Spleen (tissue), 11 donors: ENCODE data around the gene STK39. TPM values are rescaled to one million over a fixed set of nuclear protein-coding genes. Genes with fewer than 3 reads are reported as not detected.

ENCODE experiments used
- DNase-seq: peaks from one replicate; pipeline ENCODE4 v3.0.0-alpha.2; 2020
- H3K27ac ChIP-seq, 8 donors: fragments of 200-600 bp; sonication (generic) in 7 of 8; 1 replicate in 4 of 8; 2 replicates in 4 of 8; pipeline versions ENCODE4 v1.5.0 to v1.8.0; 2016 to 2021; ENCODE audit warnings: inconsistent platforms in 4 of 8, mild to moderate bottlenecking in 4 of 8, moderate library complexity in 1 of 8
- H3K27me3 ChIP-seq, 7 donors: fragments of 200-600 bp; sonication (generic) in 6 of 7; replicated peaks in 1 of 7; 1 replicate in 4 of 7; 2 replicates in 3 of 7; pipeline versions ENCODE4 v1.5.0 to v1.8.0; 2016 to 2021; ENCODE audit warnings: inconsistent platforms in 3 of 7, mild to moderate bottlenecking in 1 of 7
- H3K36me3 ChIP-seq, 6 donors: fragments of 200-600 bp; sonication (generic) in 5 of 6; 1 replicate in 4 of 6; 2 replicates in 2 of 6; pipeline versions ENCODE4 v1.5.0 to v1.8.0; 2016 to 2021; ENCODE audit warnings: inconsistent platforms in 2 of 6
- H3K4me1 ChIP-seq, 6 donors: fragments of 200-600 bp; sonication (generic) in 5 of 6; 1 replicate in 3 of 6; 2 replicates in 3 of 6; pipeline versions ENCODE4 v1.5.0 to v1.8.0; 2016 to 2021; ENCODE audit warnings: inconsistent platforms in 3 of 6
- H3K4me3 ChIP-seq, 8 donors: fragments of 200-600 bp; sonication (generic) in 7 of 8; 1 replicate in 4 of 8; 2 replicates in 4 of 8; pipeline versions ENCODE4 v1.5.0 to v1.8.0; 2016 to 2021; ENCODE audit warnings: inconsistent platforms in 4 of 8, mild to moderate bottlenecking in 4 of 8, moderate library complexity in 2 of 8
- H3K9me3 ChIP-seq, 8 donors: fragments of 200-600 bp; sonication (generic) in 7 of 8; 1 replicate in 4 of 8; 2 replicates in 4 of 8; pipeline versions ENCODE4 v1.5.0 to v1.8.0; 2016 to 2021; ENCODE audit warnings: inconsistent platforms in 4 of 8
- CTCF ChIP-seq, 11 experiments: fragments of 200-600 bp in 7 of 11; fragments of 450-650 bp in 4 of 11; sonication (generic) in 4 of 11; IDR thresholded peaks in 8 of 11; conservative IDR thresholded peaks in 3 of 11; 1 replicate in 7 of 11; 2 replicates in 4 of 11; pipeline versions ENCODE4 v1.4.0 to v1.8.0; 2016 to 2021; ENCODE audit warnings: antibody characterized with exemption in 11 of 11, inconsistent platforms in 4 of 11, mild to moderate bottlenecking in 1 of 11
- POLR2A ChIP-seq, 3 donors: fragments of 450-650 bp; IDR thresholded peaks; one replicate each; pipeline ENCODE4 v1.5.1; 2017; ENCODE audit warnings: antibody characterized with exemption in 3 of 3, mild to moderate bottlenecking in 1 of 3
- POLR2AphosphoS5 ChIP-seq, 3 donors: sonication (generic); formaldehyde crosslinking; IDR thresholded peaks; one replicate each; pipeline ENCODE4 v1.5.1; 2017; ENCODE audit warnings: antibody characterized with exemption in 3 of 3
- WGBS, 5 donors: extraction: QIAGEN DNeasy Blood & Tissue Kit in 3 of 5; methylation state at CpG; one replicate each; pipeline versions ENCODE4 v1.1.5 to v1.1.7; 2013 to 2018; 5-methylcytosine and 5-hydroxymethylcytosine counted together
- intact Hi-C: fragments of 100-400 bp; cut with DNase I; formaldehyde crosslinking; loops from one replicate; pipeline ENCODE4 v1.15.0; 2023; ENCODE audit warnings: low total_unique reads
- polyA plus RNA-seq, 3 donors: library from polyadenylated mRNA; stranded (reverse); fragments of 200-250 nt; gene quantifications; one replicate each; pipeline ENCODE4 v1.2.1, GENCODE V29; 2013
- total RNA-seq, 7 donors: library from RNA; depleted of rRNA in 3 of 7; stranded (reverse); fragments of >200 nt in 3 of 7; fragmentation: NEBNext Ultra II Directional in 4 of 7; extraction: Animal tissue kit (Norgen Biotek cat#: 25700) in 4 of 7; gene quantifications; one replicate each; pipeline versions ENCODE4 v1.1.0 to v1.2.1, GENCODE V29; 2016 to 2021
- donor health status: healthy with polysubstance abuse.
- donor health status: DM: no; HTN: no; CAD: no; lungs with moderate emphysema.
- donor health status: DM: no; HTN: no; CAD: no.
- donor health status: Bipolar disorder and iron deficiency.
- donor health status: healthy.
- donor health status: DM: no; HTN: no; CAD: no.
- donor health status: DM: yes; HTN: yes; CAD: no.

The STK39 gene
- total and polyA plus RNA-seq, 10 donors = 8.6 to 17.8 (median 11.0) TPM

- intact Hi-C loops = no loop called here
These were observed 306.5 kb downstream of the STK39 start for GRCh38 chr2:167940734-167941507.

GRCh38 chr2:167940346-167940725, 307.1 kb downstream of the STK39 start:
- Histone ChIP-seq H3K9me3 (no peaks in the 10 kb centered on the region), H3K27ac (no peak overlapping the region), H3K4me3 (no peak overlapping the region), H3K36me3 (no peaks in the 10 kb centered on the region), H3K27me3 (peaks cover 0 to 10% (median 0%) of the 10 kb centered on the region in 7 donors), H3K4me1 (no peaks in the 10 kb centered on the region)
- DNase-seq = no peak
- intact Hi-C loops = no loop called here
- TF ChIP-seq CTCF (IDR thresholded peaks at IDR 0.05 in 8 of 11, conservative IDR thresholded peaks at IDR 0.05 in 3 of 11) = no peak
- TF ChIP-seq POLR2A (IDR thresholded peaks at IDR 0.05) = no peak
- no peak for TF ChIP-seq POLR2AphosphoS5 (IDR thresholded peaks at IDR 0.05)
- WGBS, 5 donors = 81 to 96% (median 89%) methylated on average over 3 of the region's 3 CpGs

More at GRCh38 chr2:167940734-167941507, 306.5 kb downstream of the STK39 start:
- WGBS, 5 donors = 90 to 95% (median 93%) methylated on average over 11 of the region's 11 CpGs
- DNase-seq = no peak
- Histone ChIP-seq H3K9me3 (no peaks in the 10 kb centered on the region), H3K4me1 (no peaks in the 10 kb centered on the region), H3K4me3 (no peak overlapping the region), H3K36me3 (no peaks in the 10 kb centered on the region), H3K27ac (no peak overlapping the region), H3K27me3 (peaks cover 0 to 10% (median 0%) of the 10 kb centered on the region in 7 donors)
- no peak for TF ChIP-seq POLR2A (IDR thresholded peaks at IDR 0.05)
- no peak for TF ChIP-seq POLR2AphosphoS5 (IDR thresholded peaks at IDR 0.05)
- TF ChIP-seq CTCF (IDR thresholded peaks at IDR 0.05 in 8 of 11, conservative IDR thresholded peaks at IDR 0.05 in 3 of 11) = no peak

- Histone ChIP-seq H3K4me1 (no peaks in the 10 kb centered on the region), H3K36me3 (no peaks in the 10 kb centered on the region), H3K27ac (no peak overlapping the region), H3K4me3 (no peak overlapping the region), H3K9me3 (no peaks in the 10 kb centered on the region), H3K27me3 (peaks cover 0 to 10% (median 0%) of the 10 kb centered on the region in 7 donors)
- no peak for DNase-seq
- TF ChIP-seq CTCF (IDR thresholded peaks at IDR 0.05 in 8 of 11, conservative IDR thresholded peaks at IDR 0.05 in 3 of 11) (no peak), POLR2A (IDR thresholded peaks at IDR 0.05) (no peak), POLR2AphosphoS5 (IDR thresholded peaks at IDR 0.05) (no peak)
- intact Hi-C loops = no loop called here
- 58 to 78% (median 74%) methylated on average over 5 of the region's 5 CpGs for WGBS, 5 donors
These were observed 307.7 kb downstream of the STK39 start for GRCh38 chr2:167939514-167940345.

- peaks cover 0 to 10% (median 0%) of the 10 kb centered on the region in 7 donors for H3K27me3 ChIP-seq
- H3K27ac ChIP-seq = no peak overlapping the region
- intact Hi-C loops = no loop called here
- no peaks in the 10 kb centered on the region for H3K4me1 ChIP-seq
- TF ChIP-seq POLR2A (IDR thresholded peaks at IDR 0.05) = no peak
- TF ChIP-seq POLR2AphosphoS5 (IDR thresholded peaks at IDR 0.05) = no peak
- no peak for TF ChIP-seq CTCF (IDR thresholded peaks at IDR 0.05 in 8 of 11, conservative IDR thresholded peaks at IDR 0.05 in 3 of 11)
- WGBS, 5 donors = 86 to 100% (median 95%) methylated on average over 1 of the region's 1 CpG
- H3K4me3 ChIP-seq = no peak overlapping the region
- no peaks in the 10 kb centered on the region for H3K9me3 ChIP-seq
- no peaks in the 10 kb centered on the region for H3K36me3 ChIP-seq
- no peak for DNase-seq
These were observed 310.0 kb downstream of the STK39 start for GRCh38 chr2:167937403-167937802.
